B cell (primary cell): Measurements from ENCODE around the gene KSR1.

Source experiments
- EZH2 ChIP-seq: IDR thresholded peaks from 2 replicates; pipeline ENCODE4 v1.6.1; 2012; ENCODE audit warnings: borderline replicate concordance, low read depth, mild to moderate bottlenecking, moderate library complexity, low read length; ENCODE audit not compliant: insufficient read depth, poor library complexity, severe bottlenecking
- TF ChIP-seq, protein P1 (sequence below): fragments of 200-600 bp; IDR thresholded peaks from one replicate; pipeline ENCODE4 v1.8.0; 2022; ENCODE audit warnings: antibody characterized with exemption, mild to moderate bottlenecking

DNA sequence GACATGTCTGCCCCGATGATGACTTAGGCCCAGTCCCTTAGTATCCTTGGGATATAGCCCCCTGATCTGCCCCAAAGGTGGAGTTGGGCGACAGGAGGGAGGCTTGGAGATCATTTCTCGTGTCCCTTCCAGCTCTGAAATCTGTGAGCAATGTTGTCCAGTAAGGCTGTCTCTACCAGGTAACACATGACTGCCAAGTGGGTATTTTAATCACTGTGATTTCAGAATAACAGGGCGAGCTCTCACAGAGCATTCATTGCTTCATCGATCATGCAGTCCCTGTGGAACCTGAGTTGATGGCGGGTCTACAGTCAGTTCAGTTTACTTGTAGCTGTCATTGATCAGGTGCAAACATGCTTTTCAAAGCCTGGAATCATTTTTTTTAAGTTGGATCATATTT lies 39.2 kb downstream of the KSR1 start:
- TF ChIP-seq, protein P1, sequence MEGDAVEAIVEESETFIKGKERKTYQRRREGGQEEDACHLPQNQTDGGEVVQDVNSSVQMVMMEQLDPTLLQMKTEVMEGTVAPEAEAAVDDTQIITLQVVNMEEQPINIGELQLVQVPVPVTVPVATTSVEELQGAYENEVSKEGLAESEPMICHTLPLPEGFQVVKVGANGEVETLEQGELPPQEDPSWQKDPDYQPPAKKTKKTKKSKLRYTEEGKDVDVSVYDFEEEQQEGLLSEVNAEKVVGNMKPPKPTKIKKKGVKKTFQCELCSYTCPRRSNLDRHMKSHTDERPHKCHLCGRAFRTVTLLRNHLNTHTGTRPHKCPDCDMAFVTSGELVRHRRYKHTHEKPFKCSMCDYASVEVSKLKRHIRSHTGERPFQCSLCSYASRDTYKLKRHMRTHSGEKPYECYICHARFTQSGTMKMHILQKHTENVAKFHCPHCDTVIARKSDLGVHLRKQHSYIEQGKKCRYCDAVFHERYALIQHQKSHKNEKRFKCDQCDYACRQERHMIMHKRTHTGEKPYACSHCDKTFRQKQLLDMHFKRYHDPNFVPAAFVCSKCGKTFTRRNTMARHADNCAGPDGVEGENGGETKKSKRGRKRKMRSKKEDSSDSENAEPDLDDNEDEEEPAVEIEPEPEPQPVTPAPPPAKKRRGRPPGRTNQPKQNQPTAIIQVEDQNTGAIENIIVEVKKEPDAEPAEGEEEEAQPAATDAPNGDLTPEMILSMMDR = no peak
- TF ChIP-seq EZH2 = no peak
